Activated CD4-positive, CD25-positive, alpha-beta regulatory T cell treated with anti-CD3 and anti-CD28 coated beads, Interleukin-2, amount 50 U/mL, for 16 hours (primary cell): Measurements from ENCODE around the gene NFYC.
"Not testable (repeated sequence)": the region's sequence is repeated elsewhere in the genome, so short reads cannot be mapped to it uniquely, and the experiment has no call there.

Source experiments
- DNase-seq: peaks from one replicate; pipeline ENCODE4 v3.0.0-alpha.2; 2020; ENCODE audit warnings: low read depth, low spot score

Gene NFYC

DNA sequence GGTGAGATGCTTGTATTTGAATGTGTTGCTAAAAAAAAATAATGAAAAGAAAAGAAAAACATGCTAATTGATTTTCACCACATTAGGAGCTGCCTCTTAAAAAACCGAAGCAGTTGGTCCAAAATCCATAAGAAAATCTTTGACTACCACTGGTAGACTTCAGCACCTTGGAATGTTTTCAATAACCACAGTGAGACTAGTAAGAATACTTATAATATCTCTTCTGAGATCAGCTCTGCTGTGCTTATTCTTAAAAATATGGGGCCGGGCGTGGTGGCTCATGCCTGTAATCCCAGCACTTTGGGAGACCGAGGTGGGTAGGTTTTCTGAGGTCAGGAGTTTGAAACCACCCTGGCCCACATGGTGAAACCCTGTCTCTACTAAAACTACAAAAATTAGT, 15.1 kb downstream of the NFYC start:
- DNase-seq: no peak

DNA sequence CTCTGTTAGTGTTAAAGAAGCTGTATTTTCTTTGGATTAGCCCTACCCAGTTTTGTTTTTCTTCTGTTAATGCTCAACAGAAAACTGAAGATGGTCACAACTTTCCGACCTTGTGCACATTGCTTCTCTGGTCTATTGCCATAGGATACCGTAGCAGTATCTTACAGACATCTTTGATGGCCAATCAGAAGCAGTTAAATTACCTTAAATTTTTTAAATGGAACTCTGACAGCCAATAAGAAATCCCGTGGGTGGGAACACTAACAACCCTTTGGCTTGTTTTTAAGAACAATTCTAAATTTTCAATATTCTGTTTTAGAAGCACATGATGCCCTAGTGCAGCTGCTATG, 17.2 kb downstream of the NFYC start:
- DNase-seq: no peak

DNA sequence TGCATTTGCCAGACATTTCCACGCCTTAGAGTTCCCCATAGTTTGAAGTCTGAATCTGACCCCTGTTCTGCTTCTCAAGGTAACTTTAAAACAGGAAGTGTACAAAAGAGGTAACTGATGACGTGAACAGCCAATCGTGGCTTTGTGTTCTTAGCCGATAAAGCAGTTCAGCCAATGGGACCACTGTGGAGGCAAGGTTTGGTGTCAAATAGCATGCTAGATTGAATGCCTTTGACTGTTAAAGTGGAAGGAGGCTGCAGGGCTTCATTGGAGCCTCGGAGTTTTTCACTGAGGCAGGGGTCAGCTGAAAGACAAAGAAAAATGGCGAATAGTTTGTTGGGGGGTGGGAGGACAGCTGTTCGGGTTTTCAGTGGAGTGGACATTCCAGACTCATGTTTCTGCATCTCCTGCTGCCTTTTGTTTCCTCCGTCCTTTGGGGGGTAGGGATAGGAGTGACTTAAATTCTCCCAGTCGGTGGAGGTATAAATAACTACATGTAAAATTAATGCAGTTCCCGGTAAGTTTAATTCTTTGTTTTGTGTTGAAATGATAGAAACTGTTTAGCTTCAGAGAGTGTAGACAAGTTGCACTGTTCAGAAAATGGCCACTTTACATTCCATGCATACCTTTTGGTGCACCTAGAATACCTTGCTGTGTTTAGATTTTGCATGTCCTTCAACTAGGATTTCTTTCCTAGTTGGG, 17.7 kb downstream of the NFYC start:
- DNase-seq: peak; percentile 65

DNA sequence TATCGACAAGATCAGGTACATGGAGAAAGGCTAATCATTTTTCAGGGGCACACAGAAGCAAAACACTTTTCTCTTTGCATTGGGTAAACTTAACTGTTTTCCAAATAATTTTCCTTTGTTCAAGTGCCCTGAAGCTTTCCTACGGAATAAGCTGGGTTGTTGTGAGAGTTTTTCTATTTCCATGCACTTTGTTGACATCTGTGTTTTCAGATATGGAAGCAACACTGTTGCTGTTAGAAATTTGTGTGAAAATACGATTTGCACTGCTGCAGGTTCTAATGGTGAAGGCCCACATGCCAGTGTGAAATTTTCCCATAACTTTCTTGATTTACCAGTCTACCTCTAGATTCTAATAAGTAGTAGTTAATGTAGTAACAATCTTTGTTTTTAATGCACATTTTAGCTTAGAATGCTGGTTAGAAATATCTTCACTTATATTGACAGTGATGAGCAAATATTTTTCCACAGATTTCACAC, 18.3 kb downstream of the NFYC start:
- no peak for DNase-seq

DNA sequence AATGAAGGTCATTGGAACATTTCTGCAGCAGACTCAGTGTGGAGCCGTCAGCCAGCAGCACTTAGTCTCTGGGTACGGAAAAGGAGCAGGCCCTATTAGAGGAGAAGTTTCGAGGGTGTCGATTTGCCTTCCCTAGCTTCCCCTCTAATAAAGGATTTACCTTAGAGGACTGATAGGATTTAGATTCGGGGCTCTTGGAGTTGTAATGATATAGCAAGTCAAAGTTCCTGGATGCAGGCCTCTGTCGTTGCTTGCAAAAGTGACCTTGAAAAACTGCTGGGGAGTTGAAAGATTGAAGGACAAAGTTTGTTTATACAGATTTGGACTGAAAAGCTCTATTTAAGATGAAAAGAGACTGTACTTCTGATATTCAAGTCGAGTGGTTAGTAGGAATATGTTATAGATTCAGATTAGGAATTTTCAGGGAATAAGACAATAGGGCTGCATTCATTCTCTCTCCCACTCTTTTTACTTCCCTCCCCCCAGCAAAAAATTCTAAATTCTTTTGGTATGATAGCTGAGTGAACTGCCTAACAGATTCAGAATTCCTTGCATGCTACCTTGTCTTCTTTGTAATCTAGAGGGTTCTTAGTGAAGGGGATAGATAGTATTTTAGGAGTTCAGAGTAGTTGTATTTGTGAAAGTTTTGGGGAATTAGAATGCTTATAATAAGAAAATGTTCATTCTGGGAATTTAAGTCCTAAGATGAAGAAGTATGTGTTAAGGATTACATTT, 19.2 kb downstream of the NFYC start:
- no peak for DNase-seq

DNA sequence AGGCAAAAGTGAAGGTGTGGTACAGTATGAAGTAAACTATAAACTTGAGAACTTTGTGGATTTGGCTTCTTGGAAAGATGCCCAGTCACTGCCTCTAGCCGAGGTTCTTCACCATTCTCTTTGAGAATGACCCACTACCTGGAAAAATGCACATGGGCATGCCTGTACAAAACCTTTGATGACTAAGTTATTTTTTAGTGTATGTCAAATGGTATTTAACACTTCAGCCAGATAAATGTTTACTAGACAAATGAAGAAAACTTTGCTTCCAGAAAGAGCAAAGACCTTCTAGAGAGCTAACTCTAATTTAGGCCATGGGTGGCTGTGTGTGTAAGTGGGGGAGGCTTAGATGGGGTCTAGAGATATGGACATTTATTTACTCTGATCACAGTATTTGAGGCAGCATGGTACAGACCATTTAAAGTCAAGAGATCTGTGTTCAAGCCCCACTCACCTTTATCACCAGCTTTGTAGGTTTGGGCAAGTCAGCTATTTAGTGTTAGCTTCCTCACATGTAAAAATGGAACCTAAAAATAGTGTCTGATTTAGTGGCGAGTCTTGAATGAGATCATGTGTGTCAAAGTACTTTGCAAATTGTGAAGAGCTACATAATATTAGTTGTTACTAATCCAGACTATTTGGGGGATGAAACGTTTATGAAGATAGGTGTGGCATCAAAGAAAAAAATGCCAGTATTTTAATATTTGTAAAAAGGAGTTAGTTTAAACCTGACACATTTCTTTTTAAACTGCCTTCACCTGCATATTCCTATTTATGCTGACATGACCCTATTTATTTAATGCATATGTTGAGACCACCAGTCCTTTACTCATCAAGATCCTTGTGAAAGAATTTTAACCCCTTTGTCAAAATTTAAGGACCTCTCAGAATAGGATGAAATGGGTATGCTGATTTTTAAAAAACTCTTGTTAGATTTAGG, 20.2 kb downstream of the NFYC start:
- DNase-seq: no peak

DNA sequence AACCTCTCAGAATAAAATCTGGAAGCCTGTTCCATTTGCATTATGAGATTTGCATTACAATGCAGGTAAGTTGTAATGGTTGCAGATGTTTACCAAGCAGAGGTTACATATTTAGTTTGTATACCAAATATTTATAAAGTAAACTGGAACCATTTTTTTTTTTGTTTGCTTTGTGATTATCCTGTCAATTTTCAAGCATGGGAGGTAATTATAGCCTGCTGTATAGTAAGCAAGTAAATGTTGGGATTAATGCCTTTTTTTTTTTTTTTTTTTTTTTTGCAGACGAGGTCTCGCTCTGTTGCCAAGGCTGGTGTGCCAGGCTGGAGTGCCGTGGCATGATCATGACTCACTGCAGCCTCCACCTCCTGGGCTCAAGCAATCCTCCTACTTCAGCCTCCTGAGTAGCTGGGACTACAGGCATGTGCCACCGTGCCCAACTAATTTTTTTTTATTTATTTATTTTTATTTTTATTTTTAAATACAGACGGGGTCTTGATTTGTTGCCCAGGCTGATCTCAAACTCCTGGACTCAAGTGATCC, 21.0 kb downstream of the NFYC start:
- no peak for DNase-seq

DNA sequence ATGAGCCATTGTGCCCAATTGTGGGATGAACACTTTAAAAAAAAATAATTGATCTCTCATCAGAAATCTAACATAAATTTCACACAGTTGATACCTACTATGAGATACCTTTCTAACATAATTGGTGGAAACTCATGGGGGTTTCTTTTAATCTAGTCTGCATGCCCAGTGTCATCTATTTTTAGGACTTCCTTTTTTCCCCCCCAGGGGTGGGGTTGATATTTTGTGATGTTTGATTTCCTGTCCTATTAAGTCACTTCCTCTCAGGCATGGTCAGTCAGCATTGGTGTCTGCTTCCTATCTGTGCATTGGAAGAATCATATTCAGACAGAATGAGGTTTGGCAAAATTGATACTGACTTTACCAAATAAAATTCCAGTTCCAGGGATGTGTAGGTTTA, 21.5 kb downstream of the NFYC start:
- no peak for DNase-seq

DNA sequence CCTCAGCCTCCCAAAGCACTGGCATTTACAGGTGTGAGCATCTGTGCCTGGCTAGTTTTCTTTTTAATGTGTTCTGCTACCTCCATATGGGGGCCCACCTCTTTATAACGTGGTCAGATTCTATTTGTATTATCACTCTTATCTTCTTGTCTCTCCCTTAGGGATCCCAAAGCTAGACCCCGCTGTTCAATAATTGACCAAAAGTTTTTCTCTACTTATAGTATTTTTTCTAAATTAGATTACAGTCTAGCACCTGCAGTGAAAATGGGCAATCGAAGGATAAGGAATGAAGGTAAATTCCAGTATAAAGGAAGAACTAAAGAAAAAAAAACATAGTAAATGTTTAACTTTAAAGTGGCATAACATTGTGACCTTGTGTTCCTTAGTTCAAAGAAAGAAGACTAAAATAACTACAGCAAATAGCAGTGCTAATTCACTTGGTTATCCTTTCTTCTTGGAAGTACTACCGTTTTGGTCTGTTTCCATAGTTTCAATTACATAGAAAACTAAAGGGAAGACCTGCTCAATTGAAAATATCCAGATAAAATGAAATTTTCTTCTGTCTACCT, 24.1 kb downstream of the NFYC start:
- DNase-seq: no peak

DNA sequence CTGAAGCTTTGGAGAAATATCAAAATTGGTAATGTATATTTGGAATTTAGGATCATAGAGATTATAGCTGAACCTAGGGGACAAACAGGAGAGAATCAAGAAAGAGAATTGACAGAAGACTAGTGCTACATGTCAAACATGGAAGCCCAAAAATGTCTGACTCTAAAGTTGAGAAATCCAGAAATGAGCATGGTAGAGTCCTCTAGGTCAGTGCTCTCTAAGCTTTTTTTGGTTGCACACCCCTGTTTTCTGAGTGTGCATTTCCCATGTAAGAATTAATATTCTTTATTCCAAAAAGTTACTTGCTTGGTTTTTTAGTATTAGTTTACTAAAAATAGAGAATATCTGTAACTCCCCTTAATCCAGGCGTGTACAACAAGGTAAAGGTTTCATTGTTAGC, 25.6 kb downstream of the NFYC start:
- DNase-seq: no peak

DNA sequence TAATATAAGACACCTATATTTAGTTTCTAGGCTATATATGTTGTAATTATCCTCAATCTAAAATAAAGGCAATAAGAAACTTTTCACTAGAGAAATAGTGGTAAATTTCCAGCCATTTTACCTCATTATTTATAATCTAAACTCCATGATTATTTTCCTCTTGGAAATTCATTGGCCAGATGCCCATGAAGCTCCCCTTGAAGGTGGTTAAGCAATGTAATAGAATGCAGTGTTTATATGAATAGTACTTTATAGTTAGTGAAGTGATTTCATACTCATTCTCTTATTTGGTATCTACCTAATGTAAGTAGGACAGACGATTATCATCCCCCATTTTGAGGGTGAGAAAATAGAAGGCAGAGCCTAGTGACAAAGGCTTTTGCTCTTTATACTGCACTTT, 26.5 kb downstream of the NFYC start:
- no peak for DNase-seq

DNA sequence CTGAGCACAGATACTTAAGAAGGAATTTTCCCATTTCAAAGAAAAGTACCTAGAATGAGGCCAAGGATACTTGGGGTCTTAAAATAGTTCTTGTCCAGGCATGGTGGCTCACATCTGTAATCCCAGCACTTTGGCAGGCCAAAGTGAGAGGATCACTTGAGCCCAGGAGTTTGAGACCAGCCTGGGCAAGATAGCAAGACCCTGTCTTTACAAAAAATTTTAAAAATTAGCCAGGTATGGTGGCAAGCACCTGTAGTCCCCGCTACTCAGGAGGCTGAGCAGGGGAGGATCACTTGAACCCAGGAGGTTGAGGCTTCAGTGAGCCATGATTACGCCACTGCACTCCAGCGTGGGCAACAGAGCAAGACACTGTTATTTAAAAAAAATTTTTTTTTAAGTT, 29.0 kb downstream of the NFYC start:
- no peak for DNase-seq

DNA sequence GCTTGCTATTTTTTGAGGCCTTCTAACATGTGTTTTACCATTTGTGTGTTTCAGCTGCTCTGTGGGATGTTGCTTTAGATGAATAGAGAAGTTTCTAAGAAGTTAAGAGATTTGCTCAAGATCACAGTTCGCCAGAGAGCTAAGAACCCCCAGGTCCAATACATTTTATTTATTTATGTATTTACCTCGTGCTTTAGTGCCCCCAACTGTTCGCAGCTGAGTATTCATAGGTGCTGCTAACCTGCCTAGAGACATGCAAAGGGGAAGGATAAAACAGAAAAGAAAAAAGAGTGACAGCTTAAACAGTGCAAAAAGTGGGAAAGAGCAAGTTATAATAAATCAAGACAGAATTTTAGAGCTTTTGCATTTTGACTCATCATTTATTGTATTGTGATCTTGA, 31.1 kb downstream of the NFYC start:
- no peak for DNase-seq

DNA sequence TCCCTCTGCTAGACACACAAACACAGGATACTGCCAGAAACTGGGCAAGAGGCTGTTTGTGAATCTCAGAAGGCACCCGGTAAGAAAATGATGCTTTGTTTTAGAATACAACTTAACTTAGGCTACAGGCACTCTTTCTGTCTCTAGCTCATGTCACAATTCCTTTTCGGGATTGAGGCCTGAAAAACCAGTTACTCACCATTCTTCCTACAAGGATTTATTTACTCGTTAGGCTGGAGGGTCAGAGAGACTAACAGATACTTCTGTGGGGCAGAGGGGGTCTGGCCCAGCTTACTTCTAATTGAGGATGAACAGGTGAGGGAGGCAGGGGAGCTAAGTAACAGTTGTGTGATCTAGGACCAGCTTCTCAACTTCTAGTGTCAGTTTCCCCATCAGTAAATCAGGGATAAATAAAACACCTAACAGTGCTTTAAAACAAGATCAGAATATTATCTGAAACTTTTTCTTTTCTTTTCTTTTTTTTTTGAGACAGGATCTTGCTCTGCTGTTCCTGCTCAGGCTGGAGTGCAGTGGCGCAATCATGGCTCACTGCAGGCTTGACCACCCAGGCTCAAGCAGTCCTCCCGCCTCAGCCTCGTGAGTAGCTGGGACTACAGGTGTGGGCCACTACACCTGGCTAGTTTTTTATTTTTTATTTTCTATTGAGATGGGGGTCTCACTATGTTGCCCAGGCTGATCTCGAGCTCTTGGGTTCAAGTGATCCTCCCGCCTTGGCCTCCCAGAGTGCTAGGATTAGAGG, 31.9 kb downstream of the NFYC start:
- DNase-seq: no peak

DNA sequence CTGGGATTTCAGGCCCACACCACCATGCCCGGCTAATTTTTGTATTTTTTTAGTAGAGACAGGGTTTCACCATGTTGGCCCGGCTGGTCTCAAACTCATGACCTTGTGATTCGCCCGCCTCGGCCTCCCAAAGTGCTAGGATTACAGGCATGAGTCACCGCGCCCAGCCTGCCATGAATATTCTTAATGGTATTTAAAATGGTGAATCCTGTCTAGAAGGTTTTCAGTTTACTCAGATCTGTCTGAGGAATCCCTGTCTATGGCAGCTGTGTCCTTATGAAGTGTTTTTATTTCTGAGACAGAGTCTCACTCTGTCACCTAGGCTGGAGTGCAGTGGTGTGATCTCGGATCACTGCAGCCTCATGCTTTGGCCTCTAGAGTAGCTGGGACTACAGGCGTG, 36.2 kb downstream of the NFYC start:
- DNase-seq: not testable (repeated sequence)

DNA sequence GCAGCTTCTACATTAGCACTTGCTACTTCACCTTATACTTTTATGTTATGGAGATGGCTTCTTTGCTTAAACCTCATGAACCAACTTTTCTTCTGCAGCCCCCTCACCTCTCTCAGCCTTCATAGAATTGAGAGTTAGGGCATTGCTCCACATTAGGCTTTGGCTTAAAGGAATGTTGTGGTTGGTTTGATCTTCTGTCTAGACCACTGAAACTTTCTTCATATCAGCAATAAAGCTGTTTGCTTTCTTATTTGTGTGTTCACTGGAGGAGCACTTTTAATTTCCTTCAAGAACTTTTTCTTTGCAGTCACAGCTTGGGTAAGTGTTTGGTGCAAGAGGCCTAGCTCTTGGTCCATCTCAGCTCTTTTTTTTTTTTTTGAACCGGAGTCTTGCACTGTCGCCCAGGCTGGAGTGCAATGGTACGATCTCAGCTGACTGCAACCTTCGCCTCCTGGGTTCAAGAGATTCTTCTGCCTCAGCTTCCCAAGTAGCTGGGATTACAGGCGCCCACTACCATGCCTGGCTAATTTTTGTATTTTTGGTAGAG, 37.9 kb downstream of the NFYC start:
- DNase-seq: not testable (repeated sequence)

DNA sequence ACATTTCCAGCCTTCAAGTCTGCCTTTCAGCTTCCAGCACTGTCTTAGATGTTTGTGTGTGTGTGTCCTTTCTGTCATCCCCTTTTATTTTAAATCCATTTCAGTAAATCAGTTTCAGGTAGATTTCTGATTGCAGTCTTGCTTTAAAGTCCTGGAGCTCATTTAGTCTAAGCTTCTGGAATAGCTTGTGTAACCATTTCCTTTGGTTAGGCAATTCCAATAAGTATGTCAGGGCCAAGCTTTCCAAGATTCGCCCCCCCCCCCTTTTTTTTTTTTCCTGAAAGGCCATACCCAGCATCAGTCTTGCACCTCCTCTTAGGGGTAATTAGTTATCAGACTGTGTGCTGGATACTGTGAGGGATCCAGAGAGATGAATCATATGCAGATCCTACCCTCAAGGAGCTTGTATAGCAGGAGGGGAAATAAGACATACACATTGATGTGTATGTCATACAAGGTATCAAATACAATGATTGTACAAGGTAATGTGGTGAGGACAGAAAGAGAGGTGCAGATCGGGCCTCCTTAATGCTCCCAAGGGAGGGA, 41.3 kb downstream of the NFYC start:
- DNase-seq: no peak

DNA sequence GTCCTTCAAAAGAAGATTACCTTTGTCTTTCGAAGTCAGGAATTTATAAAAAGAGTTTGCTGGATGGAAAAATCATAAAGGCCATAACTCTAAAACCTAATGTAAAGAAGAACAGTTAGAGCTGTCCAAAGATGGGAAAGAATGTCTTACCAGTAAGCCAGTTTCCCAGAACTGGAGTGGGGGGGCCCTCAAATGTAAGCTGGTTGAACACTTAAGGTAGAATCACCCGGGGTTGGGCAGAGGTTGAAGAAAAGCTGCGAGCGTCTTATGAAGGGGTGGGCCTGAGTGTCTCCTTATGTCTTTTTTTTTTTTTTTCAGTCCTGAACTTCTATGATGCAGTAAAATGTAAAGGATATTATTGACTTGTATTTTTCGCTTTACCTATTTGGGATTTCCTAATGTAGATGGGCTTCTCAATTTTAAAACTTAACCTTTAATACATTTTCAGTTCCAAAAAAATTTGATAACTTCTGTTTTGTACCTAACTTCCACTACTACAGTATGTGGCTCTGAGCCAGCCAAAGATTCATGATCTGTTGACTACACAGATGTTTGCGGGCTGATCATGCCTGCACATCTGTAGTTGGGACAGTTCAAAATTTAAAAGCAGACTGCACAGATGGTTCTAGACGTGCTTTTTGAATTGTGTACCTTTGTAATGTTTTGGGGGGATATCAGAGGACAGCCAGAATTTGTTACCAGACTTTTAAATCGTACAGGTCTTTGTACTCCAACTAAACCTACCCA, 43.6 kb downstream of the NFYC start:
- no peak for DNase-seq

DNA sequence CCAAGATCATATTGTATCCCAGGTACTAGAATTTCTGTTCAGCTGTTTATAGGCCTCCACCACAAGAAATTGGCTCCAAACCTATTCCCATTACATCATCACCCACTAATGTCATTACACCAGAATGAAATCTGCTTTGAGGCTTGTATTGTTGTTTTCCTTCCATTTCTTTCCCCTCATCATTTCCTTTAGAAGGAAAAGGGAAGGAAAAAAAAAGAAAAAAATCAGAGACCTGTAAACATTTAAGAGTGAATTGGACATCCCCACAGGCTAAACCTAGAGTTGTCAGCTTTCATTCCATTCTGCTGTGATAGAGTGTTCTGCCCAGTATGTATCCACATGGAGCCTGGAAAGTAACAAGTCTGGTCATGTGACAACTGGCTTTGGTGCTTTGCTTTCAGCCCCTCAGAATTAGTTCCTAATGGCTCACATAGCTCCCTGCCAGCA, 44.6 kb downstream of the NFYC start:
- DNase-seq: no peak

DNA sequence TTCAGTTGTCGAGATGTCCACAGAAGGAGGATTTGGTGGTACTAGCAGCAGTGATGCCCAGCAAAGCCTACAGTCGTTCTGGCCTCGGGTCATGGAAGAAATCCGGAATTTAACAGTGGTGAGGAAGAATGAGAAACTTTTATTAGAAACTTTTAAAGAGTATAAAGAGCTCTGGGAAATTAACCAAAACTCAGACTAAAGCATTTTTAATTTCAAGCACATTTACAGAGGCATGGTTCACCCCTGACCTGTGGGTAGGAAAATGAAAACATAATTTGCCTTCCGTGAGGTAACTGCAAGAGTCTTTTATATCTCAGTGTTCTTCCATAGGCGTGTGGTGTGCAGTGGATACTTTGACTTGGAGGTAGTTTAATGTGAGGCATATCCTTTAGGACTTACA, 47.3 kb downstream of the NFYC start:
- no peak for DNase-seq
